ENCODE measurements around the gene MINDY4. TPM values are rescaled to one million over a fixed set of nuclear protein-coding genes. Genes with fewer than 3 reads are reported as not detected.

Gene MINDY4
- total and polyA plus RNA-seq, 2 of the 8 experiments (the other 6 are each of a cell fraction or from before 2014, with no cell fraction given) = 1.3 to 3.6 TPM

DNA sequence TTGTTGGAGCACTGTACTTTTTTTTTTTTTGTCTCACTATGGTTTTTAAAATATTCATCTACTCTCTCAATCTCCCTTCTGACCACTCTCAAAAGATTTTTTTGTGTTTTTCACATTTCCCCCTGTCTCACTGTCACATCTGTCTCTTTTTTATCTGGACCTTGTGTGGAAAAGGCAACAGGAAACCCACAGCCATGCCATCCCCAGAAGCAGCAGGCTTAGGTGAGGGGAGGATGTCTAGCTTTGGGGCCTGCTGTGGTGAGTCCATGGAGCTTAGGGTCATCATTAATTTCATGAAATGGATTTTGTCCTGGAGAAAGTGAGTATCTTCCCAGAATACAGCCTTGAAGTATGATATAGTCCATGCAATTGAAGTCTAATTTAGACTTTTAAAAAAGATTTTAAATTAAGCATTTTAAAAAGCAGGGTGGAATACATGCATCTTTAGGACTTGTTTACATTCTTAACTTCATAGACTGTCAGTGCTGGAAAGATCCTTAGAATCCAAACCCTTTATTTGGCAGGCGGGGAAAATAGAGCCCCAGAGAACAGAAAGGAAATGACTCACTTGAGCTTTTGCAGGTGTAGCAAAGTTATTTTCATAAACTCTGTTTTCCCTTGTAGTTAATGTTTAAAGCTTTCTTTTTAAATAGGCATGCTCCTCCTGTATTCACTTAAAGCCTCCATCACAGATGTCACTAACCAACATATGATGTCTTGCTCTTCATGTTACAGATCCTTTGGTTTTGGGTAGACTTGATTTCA is 25.1 kb downstream of the MINDY4 start (continued):
- TF ChIP-seq CTCF (IDR thresholded peaks at IDR 0.05; ENCODE audit: control extremely low read depth in 1 of 3, insufficient read depth in 1 of 3, low read depth in 1 of 3, low read length in 3 of 3) (no peak), BACH1 (IDR thresholded peaks at IDR 0.05; ENCODE audit: low read length) (no peak), KDM5A (IDR thresholded peaks at IDR 0.05; ENCODE audit: low read length) (no peak), PHF8 (conservative IDR thresholded peaks at IDR 0.05; ENCODE audit: low read depth, low read length) (no peak), RXRA (IDR thresholded peaks at IDR 0.05; ENCODE audit: insufficient read depth, low read depth, low read length) (no peak), SIRT6 (IDR thresholded peaks at IDR 0.05; ENCODE audit: low read length) (no peak)
- TF ChIP-seq, protein P1, sequence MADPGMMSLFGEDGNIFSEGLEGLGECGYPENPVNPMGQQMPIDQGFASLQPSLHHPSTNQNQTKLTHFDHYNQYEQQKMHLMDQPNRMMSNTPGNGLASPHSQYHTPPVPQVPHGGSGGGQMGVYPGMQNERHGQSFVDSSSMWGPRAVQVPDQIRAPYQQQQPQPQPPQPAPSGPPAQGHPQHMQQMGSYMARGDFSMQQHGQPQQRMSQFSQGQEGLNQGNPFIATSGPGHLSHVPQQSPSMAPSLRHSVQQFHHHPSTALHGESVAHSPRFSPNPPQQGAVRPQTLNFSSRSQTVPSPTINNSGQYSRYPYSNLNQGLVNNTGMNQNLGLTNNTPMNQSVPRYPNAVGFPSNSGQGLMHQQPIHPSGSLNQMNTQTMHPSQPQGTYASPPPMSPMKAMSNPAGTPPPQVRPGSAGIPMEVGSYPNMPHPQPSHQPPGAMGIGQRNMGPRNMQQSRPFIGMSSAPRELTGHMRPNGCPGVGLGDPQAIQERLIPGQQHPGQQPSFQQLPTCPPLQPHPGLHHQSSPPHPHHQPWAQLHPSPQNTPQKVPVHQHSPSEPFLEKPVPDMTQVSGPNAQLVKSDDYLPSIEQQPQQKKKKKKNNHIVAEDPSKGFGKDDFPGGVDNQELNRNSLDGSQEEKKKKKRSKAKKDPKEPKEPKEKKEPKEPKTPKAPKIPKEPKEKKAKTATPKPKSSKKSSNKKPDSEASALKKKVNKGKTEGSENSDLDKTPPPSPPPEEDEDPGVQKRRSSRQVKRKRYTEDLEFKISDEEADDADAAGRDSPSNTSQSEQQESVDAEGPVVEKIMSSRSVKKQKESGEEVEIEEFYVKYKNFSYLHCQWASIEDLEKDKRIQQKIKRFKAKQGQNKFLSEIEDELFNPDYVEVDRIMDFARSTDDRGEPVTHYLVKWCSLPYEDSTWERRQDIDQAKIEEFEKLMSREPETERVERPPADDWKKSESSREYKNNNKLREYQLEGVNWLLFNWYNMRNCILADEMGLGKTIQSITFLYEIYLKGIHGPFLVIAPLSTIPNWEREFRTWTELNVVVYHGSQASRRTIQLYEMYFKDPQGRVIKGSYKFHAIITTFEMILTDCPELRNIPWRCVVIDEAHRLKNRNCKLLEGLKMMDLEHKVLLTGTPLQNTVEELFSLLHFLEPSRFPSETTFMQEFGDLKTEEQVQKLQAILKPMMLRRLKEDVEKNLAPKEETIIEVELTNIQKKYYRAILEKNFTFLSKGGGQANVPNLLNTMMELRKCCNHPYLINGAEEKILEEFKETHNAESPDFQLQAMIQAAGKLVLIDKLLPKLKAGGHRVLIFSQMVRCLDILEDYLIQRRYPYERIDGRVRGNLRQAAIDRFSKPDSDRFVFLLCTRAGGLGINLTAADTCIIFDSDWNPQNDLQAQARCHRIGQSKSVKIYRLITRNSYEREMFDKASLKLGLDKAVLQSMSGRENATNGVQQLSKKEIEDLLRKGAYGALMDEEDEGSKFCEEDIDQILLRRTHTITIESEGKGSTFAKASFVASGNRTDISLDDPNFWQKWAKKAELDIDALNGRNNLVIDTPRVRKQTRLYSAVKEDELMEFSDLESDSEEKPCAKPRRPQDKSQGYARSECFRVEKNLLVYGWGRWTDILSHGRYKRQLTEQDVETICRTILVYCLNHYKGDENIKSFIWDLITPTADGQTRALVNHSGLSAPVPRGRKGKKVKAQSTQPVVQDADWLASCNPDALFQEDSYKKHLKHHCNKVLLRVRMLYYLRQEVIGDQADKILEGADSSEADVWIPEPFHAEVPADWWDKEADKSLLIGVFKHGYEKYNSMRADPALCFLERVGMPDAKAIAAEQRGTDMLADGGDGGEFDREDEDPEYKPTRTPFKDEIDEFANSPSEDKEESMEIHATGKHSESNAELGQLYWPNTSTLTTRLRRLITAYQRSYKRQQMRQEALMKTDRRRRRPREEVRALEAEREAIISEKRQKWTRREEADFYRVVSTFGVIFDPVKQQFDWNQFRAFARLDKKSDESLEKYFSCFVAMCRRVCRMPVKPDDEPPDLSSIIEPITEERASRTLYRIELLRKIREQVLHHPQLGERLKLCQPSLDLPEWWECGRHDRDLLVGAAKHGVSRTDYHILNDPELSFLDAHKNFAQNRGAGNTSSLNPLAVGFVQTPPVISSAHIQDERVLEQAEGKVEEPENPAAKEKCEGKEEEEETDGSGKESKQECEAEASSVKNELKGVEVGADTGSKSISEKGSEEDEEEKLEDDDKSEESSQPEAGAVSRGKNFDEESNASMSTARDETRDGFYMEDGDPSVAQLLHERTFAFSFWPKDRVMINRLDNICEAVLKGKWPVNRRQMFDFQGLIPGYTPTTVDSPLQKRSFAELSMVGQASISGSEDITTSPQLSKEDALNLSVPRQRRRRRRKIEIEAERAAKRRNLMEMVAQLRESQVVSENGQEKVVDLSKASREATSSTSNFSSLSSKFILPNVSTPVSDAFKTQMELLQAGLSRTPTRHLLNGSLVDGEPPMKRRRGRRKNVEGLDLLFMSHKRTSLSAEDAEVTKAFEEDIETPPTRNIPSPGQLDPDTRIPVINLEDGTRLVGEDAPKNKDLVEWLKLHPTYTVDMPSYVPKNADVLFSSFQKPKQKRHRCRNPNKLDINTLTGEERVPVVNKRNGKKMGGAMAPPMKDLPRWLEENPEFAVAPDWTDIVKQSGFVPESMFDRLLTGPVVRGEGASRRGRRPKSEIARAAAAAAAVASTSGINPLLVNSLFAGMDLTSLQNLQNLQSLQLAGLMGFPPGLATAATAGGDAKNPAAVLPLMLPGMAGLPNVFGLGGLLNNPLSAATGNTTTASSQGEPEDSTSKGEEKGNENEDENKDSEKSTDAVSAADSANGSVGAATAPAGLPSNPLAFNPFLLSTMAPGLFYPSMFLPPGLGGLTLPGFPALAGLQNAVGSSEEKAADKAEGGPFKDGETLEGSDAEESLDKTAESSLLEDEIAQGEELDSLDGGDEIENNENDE (IDR thresholded peaks at IDR 0.05; ENCODE audit: insufficient replicate concordance, low read length) = no peak

Measured in H1 (cell line).